HEK293T (cell line): ENCODE data around the gene PTCHD1.

Experiments used
- ARNT ChIP-seq: fragments of 450-650 bp; IDR thresholded peaks from 2 replicates; pipeline ENCODE4 v1.6.1; 2017; ENCODE audit warnings: mild to moderate bottlenecking
- BHLHE40 ChIP-seq: fragments of 450-650 bp; IDR thresholded peaks from 2 replicates; pipeline ENCODE4 v1.6.1; 2016; ENCODE audit warnings: mild to moderate bottlenecking, moderate library complexity, borderline replicate concordance
- FOXA1 ChIP-seq: fragments of 450-650 bp; IDR thresholded peaks from 2 replicates; pipeline ENCODE4 v1.6.1; 2016; ENCODE audit warnings: mild to moderate bottlenecking
- HDGF ChIP-seq: fragments of 450-650 bp; IDR thresholded peaks from 2 replicates; pipeline ENCODE4 v1.6.1; 2017; ENCODE audit warnings: antibody characterized with exemption, borderline replicate concordance
- L3MBTL2 ChIP-seq: fragments of 450-650 bp; conservative IDR thresholded peaks from 2 replicates; pipeline ENCODE4 v1.6.1; 2016; ENCODE audit warnings: mild to moderate bottlenecking
- NFRKB ChIP-seq: fragments of 450-650 bp; IDR thresholded peaks from 2 replicates; pipeline ENCODE4 v1.6.1; 2016; ENCODE audit warnings: mild to moderate bottlenecking, moderate library complexity
- SP1 ChIP-seq: fragments of 450-650 bp; IDR thresholded peaks from 2 replicates; pipeline ENCODE4 v1.6.1; 2017
- SUZ12 ChIP-seq: fragments of 450-650 bp; IDR thresholded peaks from 2 replicates; pipeline ENCODE4 v1.6.1; 2016; ENCODE audit warnings: mild to moderate bottlenecking
- TARDBP ChIP-seq: fragments of 450-650 bp; IDR thresholded peaks from 2 replicates; pipeline ENCODE4 v1.6.1; 2016
- ZNF384 ChIP-seq: fragments of 450-650 bp; IDR thresholded peaks from 2 replicates; pipeline ENCODE4 v1.6.1; 2016
- TF ChIP-seq, protein P1 (sequence below): fragments of 450-650 bp; IDR thresholded peaks from 2 replicates; pipeline ENCODE4 v1.6.1; 2016

DNA sequence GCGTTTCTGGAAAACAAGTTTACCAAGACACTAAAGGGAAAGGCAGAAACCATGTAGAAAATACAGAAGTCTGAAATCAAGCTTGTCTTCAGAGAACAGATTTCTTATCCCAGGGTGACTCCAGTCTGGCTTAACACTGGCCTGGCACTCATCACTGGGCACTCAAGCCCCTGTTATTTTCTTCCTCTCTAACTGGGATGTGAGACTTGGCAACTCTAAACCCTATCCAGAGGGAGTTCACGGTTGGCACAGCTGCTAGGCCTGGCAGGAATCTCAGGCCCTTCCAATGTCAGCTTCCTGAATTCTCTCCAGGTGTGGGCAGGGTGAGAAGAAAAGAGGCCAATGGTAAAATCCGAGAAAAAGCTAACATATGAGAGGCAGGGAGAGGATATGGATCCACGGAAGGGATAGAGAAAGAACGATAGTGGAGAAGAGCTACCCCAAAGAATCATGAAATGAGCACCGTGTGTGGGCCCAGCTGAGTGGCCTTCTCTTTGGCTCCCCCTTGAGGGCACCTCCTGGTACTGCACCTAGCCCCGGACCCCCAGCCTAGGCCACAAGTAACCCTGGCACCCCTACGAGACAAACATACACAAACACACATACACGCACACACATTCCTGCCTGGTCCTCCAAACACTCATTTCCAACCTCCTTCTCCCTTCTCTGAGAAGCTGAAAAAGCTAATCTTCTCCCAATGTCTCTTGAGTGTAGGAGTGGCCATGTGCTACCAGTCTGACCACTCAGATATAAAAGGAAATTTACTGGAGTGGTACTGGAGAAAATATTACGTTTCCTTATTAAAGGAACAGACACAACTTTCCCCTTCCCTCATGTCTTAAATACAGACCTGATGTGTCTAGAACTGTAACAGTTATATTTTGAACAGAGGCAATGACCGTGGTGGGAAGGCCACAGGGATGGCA lies 16.6 kb upstream of the PTCHD1 start:
- no peak for TF ChIP-seq TARDBP
- TF ChIP-seq SP1, result no peak
- no peak for TF ChIP-seq BHLHE40
- no peak for TF ChIP-seq ARNT
- no peak for TF ChIP-seq NFRKB
- TF ChIP-seq, protein P1, sequence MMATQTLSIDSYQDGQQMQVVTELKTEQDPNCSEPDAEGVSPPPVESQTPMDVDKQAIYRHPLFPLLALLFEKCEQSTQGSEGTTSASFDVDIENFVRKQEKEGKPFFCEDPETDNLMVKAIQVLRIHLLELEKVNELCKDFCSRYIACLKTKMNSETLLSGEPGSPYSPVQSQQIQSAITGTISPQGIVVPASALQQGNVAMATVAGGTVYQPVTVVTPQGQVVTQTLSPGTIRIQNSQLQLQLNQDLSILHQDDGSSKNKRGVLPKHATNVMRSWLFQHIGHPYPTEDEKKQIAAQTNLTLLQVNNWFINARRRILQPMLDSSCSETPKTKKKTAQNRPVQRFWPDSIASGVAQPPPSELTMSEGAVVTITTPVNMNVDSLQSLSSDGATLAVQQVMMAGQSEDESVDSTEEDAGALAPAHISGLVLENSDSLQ, result no peak
- TF ChIP-seq HDGF, result no peak
- no peak for TF ChIP-seq FOXA1
- no peak for TF ChIP-seq L3MBTL2
- TF ChIP-seq ZNF384, result no peak
- TF ChIP-seq SUZ12, result no peak
